B cell (primary cell): ENCODE results near the gene DLK1. TPM values are rescaled to one million over a fixed set of nuclear protein-coding genes. Genes with fewer than 3 reads are reported as not detected.

Source experiments
- ATAC-seq: fragments of 200-7000 bp; cut with Tn5 transposase; one replicate; pipeline ENCODE4 v1.10.0; 2021; ENCODE audit warnings: low read depth, mild to moderate bottlenecking, moderate number of reproducible peaks, moderate library complexity
- CTCF ChIA-PET: fragments of 350-600 bp; sonication (Branson Sonifier 250); formaldehyde crosslinking; loops from one replicate; lab custom pipeline; 2021; ENCODE audit warnings: antibody characterized with exemption, inconsistent platforms; lab: Charles Lee
- POLR2A ChIA-PET: fragments of 350-600 bp; sonication (Branson Sonifier 250); formaldehyde crosslinking; loops from one replicate; lab custom pipeline; 2021; ENCODE audit warnings: antibody characterized with exemption; lab: Charles Lee
- DNase-seq: peaks from one replicate; pipeline ENCODE4 v3.0.0; 2013
- H2AFZ ChIP-seq: 2 replicates; pipeline ENCODE4 v1.6.1; 2012; ENCODE audit warnings: mild to moderate bottlenecking, low read depth, low read length; ENCODE audit not compliant: insufficient read depth, poor library complexity, severe bottlenecking
- H3K27ac ChIP-seq, 2 donors: 1 replicate in 1 of 2; 2 replicates in 1 of 2; pipeline ENCODE4 v1.5.1; 2012 to 2013; ENCODE audit warnings: low read length in 2 of 2, mild to moderate bottlenecking in 2 of 2, moderate library complexity in 1 of 2
- H3K27me3 ChIP-seq, 4 experiments: fragments of 200-600 bp in 1 of 4; sonication (generic) in 1 of 4; replicated peaks in 1 of 4; 1 replicate in 2 of 4; 2 replicates in 2 of 4; pipeline versions ENCODE4 v1.6.1 to v1.7.0; 2013 to 2016; ENCODE audit warnings: low read length in 3 of 4, mild to moderate bottlenecking in 2 of 4, mixed read lengths in 1 of 4, moderate library complexity in 1 of 4; ENCODE audit not compliant: insufficient read depth in 4 of 4, control insufficient read depth in 3 of 4; ENCODE audit errors: control extremely low read depth in 1 of 4
- H3K36me3 ChIP-seq, 2 experiments: replicated peaks in 1 of 2; 1 replicate in 1 of 2; 2 replicates in 1 of 2; pipeline versions ENCODE4 v1.6.1 to v1.7.1; 2013; ENCODE audit warnings: low read length in 1 of 2; ENCODE audit not compliant: insufficient read depth in 2 of 2, control insufficient read depth in 1 of 2; ENCODE audit errors: control extremely low read depth in 1 of 2, extremely low read depth in 1 of 2
- H3K4me1 ChIP-seq, 2 donors: fragments of 200-600 bp in 1 of 2; sonication (generic) in 1 of 2; 1 replicate in 1 of 2; 2 replicates in 1 of 2; pipeline versions ENCODE4 v1.5.1 to v1.6.1; 2013 to 2017; ENCODE audit warnings: low read length in 2 of 2; ENCODE audit not compliant: control insufficient read depth in 2 of 2, insufficient read depth in 2 of 2
- H3K4me2 ChIP-seq: replicated peaks from 2 replicates; pipeline ENCODE3; 2012; ENCODE audit warnings: mild to moderate bottlenecking, low read depth, low read length; ENCODE audit not compliant: poor library complexity, severe bottlenecking
- H3K4me3 ChIP-seq, 5 experiments: fragments of 200-600 bp in 1 of 5; sonication (generic) in 1 of 5; 1 replicate in 3 of 5; 2 replicates in 2 of 5; pipeline versions ENCODE4 v1.5.1 to v1.7.0; 2011 to 2016; ENCODE audit warnings: low read length in 4 of 5, mild to moderate bottlenecking in 4 of 5, low read depth in 2 of 5, control low read depth in 1 of 5, moderate library complexity in 1 of 5; ENCODE audit not compliant: insufficient read depth in 1 of 5; ENCODE audit errors: control extremely low read depth in 1 of 5, extremely low read depth in 1 of 5
- H3K79me2 ChIP-seq: fragments of 200-600 bp; sonication (generic); one replicate; pipeline ENCODE4 v1.6.0; 2016; ENCODE audit warnings: low read length; ENCODE audit not compliant: control insufficient read depth, insufficient read depth
- H3K9ac ChIP-seq: fragments of 200-600 bp; sonication (generic); 2 replicates; pipeline ENCODE4 v1.6.1; 2017; ENCODE audit warnings: mild to moderate bottlenecking, low read length, moderate library complexity
- H3K9me3 ChIP-seq, 3 donors: one replicate each; pipeline versions ENCODE4 v1.6.1 to v1.7.1; 2013; ENCODE audit warnings: low read length in 2 of 3; ENCODE audit not compliant: control insufficient read depth in 2 of 3, insufficient read depth in 1 of 3; ENCODE audit errors: control extremely low read depth in 1 of 3
- H4K20me1 ChIP-seq: 2 replicates; pipeline ENCODE4 v1.6.0; 2012; ENCODE audit warnings: mild to moderate bottlenecking, low read length; ENCODE audit not compliant: insufficient read depth, control insufficient read depth, poor library complexity, severe bottlenecking
- H3K27ac Mint-ChIP-seq: one replicate; pipeline ENCODE4 v1.8.0; 2021; ENCODE audit warnings: mixed read lengths
- H3K27me3 Mint-ChIP-seq: one replicate; pipeline ENCODE4 v1.8.0; 2021; ENCODE audit warnings: mixed read lengths
- H3K4me1 Mint-ChIP-seq: one replicate; pipeline ENCODE4 v1.8.0; 2021; ENCODE audit warnings: mixed read lengths
- H3K4me3 Mint-ChIP-seq: one replicate; pipeline ENCODE4 v1.8.0; 2021; ENCODE audit warnings: mixed read lengths
- H3K9me3 Mint-ChIP-seq: one replicate; pipeline ENCODE4 v1.8.0; 2022; ENCODE audit warnings: mixed read lengths; ENCODE audit not compliant: insufficient read depth
- CTCF ChIP-seq: fragments of 200-600 bp; IDR thresholded peaks from one replicate; pipeline ENCODE4 v1.8.0; 2022; ENCODE audit warnings: antibody characterized with exemption, mild to moderate bottlenecking
- EZH2 ChIP-seq: IDR thresholded peaks from 2 replicates; pipeline ENCODE4 v1.6.1; 2012; ENCODE audit warnings: borderline replicate concordance, low read depth, mild to moderate bottlenecking, moderate library complexity, low read length; ENCODE audit not compliant: insufficient read depth, poor library complexity, severe bottlenecking
- WGBS: methylation state at CpG from one replicate; pipeline ENCODE4 v1.1.5; 2013; ENCODE audit warnings: missing lambda C conversion rate; ENCODE audit not compliant: insufficient coverage; 5-methylcytosine and 5-hydroxymethylcytosine counted together
- intact Hi-C: fragments of 100-400 bp; cut with micrococcal nuclease; formaldehyde crosslinking; loops from one replicate; pipeline ENCODE4 v1.10.0; 2022
- polyA plus RNA-seq: library from polyadenylated mRNA; depleted of rRNA; stranded (reverse); fragments of >200 nt; gene quantifications from 2 replicates; pipeline ENCODE4 v1.2.3, GENCODE V29; 2012
- total RNA-seq, 2 donors: library from RNA; stranded (reverse); fragments of 120-200 nt in 1 of 2; gene quantifications; 1 replicate in 1 of 2; 2 replicates in 1 of 2; pipeline versions ENCODE4 v1.2.3 to v1.2.4, GENCODE V29; 2013 to 2022

Gene DLK1
- total and polyA plus RNA-seq, 2 donors (not counting 1 experiment from before 2014, with no cell fraction given) = not detected

DNA sequence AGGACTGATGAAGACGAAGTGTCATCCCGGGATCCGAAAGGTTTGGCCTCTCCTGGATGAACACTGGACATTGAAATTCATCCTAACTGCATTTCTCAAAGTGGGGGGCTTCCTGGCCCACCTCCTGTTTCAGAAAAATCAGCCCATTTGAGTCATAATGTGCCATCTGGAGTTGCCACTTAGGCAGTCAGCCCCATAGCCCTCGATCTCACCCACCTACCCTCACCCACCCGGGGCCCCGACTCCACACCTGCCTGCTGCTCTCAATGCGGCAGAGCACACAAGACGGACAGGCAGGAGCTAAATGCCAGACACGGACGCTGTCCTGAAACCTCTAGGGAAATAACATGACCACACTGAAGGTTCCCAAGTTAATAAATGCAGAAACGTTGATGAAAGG is 12.6 kb downstream of the DLK1 start:
- Histone ChIP-seq H3K9me3 (peaks cover 0 to 8% (median 0%) of the 10 kb centered on the region in 3 donors), H4K20me1 (no peaks in the 10 kb centered on the region), H2AFZ (no peak overlapping the region), H3K4me1 (no peaks in the 10 kb centered on the region), H3K36me3 (no peaks in the 10 kb centered on the region), H3K27ac (no peak overlapping the region), H3K9ac (no peak overlapping the region), H3K4me3 (no peak overlapping the region), H3K4me2 (no peak overlapping the region), H3K27me3 (no peaks in the 10 kb centered on the region), H3K79me2 (no peaks in the 10 kb centered on the region)
- peaks cover 3% of the 10 kb centered on the region for H3K27me3 Mint-ChIP-seq
- TF ChIP-seq CTCF (no peak), EZH2 (no peak)
- ATAC-seq (no peak), DNase-seq (no peak)
- H3K4me3 Mint-ChIP-seq = no peak overlapping the region
- peaks cover 2% of the 10 kb centered on the region for H3K9me3 Mint-ChIP-seq
- no peaks in the 10 kb centered on the region for H3K4me1 Mint-ChIP-seq
- H3K27ac Mint-ChIP-seq = no peak overlapping the region
- POLR2A ChIA-PET = no interaction called here
- intact Hi-C loops = no loop called here
- CTCF ChIA-PET = no interaction called here
- 91% methylated on average over 8 of the region's 11 CpGs for WGBS

- TF ChIP-seq EZH2 (no peak), CTCF (no peak)
Observed at GRCh38 chr14:100740196-100740825, 13.6 kb downstream of the DLK1 start.

More at GRCh38 chr14:100740196-100740825, 13.6 kb downstream of the DLK1 start:
- Mint-ChIP-seq H3K4me3 (no peak overlapping the region), H3K4me1 (no peaks in the 10 kb centered on the region), H3K9me3 (peaks cover 2% of the 10 kb centered on the region), H3K27me3 (peaks cover 3% of the 10 kb centered on the region), H3K27ac (no peak overlapping the region)
- ChIA-PET CTCF (no interaction called here), POLR2A (no interaction called here)
- Histone ChIP-seq H3K36me3 (no peaks in the 10 kb centered on the region), H2AFZ (no peak overlapping the region), H3K79me2 (no peaks in the 10 kb centered on the region), H3K4me2 (no peak overlapping the region), H3K27ac (no peak overlapping the region), H3K27me3 (no peaks in the 10 kb centered on the region), H3K4me1 (no peaks in the 10 kb centered on the region), H3K9me3 (peaks cover 0 to 4% (median 0%) of the 10 kb centered on the region in 3 donors), H3K9ac (no peak overlapping the region), H3K4me3 (no peak overlapping the region), H4K20me1 (no peaks in the 10 kb centered on the region)
- 82% methylated on average over 6 of the region's 9 CpGs for WGBS
- ATAC-seq = no peak
- no peak for DNase-seq
- intact Hi-C loops = no loop called here
